ENCODE results near the gene RMRP.

DNA sequence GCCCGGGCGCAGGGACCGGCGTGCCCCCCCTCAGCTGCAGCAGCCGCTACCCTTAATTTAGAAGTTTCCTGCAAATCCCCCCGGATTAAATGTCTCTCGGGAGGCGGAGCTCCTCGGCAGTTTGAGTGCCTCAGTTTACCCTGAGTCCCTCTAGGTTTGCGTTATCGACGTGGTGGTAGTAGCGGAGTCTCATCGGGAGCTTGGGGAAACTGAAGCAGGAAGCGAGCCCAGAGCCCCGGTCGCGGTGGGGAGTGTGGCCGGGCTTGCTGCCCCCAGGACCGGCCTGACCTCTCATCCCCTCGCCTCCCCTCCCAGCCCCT lies 32.4 kb upstream of the RMRP start:
- TF ChIP-seq YY1 (tag by site-specific recombination; IDR thresholded peaks at IDR 0.05) (no peak), ZNF138 (tag by site-specific recombination; IDR thresholded peaks at IDR 0.05; ENCODE audit: borderline replicate concordance) (no peak), ZNF549 (tag by site-specific recombination; IDR thresholded peaks at IDR 0.05) (no peak), REST (tag by site-specific recombination; IDR thresholded peaks at IDR 0.05) (no peak), ZNF169 (tag by site-specific recombination; IDR thresholded peaks at IDR 0.05) (no peak), ZFP37 (tag by site-specific recombination; IDR thresholded peaks at IDR 0.05) (no peak), ZNF670 (tag by site-specific recombination; IDR thresholded peaks at IDR 0.05; ENCODE audit: low read depth) (no peak), GLI4 (tag by site-specific recombination; IDR thresholded peaks at IDR 0.05) (no peak)
- TF ChIP-seq, protein P1, sequence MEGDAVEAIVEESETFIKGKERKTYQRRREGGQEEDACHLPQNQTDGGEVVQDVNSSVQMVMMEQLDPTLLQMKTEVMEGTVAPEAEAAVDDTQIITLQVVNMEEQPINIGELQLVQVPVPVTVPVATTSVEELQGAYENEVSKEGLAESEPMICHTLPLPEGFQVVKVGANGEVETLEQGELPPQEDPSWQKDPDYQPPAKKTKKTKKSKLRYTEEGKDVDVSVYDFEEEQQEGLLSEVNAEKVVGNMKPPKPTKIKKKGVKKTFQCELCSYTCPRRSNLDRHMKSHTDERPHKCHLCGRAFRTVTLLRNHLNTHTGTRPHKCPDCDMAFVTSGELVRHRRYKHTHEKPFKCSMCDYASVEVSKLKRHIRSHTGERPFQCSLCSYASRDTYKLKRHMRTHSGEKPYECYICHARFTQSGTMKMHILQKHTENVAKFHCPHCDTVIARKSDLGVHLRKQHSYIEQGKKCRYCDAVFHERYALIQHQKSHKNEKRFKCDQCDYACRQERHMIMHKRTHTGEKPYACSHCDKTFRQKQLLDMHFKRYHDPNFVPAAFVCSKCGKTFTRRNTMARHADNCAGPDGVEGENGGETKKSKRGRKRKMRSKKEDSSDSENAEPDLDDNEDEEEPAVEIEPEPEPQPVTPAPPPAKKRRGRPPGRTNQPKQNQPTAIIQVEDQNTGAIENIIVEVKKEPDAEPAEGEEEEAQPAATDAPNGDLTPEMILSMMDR (tag by site-specific recombination; IDR thresholded peaks at IDR 0.05): no peak
- TF ChIP-seq, protein P2, sequence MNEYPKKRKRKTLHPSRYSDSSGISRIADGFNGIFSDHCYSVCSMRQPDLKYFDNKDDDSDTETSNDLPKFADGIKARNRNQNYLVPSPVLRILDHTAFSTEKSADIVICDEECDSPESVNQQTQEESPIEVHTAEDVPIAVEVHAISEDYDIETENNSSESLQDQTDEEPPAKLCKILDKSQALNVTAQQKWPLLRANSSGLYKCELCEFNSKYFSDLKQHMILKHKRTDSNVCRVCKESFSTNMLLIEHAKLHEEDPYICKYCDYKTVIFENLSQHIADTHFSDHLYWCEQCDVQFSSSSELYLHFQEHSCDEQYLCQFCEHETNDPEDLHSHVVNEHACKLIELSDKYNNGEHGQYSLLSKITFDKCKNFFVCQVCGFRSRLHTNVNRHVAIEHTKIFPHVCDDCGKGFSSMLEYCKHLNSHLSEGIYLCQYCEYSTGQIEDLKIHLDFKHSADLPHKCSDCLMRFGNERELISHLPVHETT (tag by site-specific recombination; IDR thresholded peaks at IDR 0.05): no peak

All from HEK293 (cell line).